ENCODE data around the gene DIO3. TPM values are rescaled to one million over a fixed set of nuclear protein-coding genes. Genes with fewer than 3 reads are reported as not detected.

DIO3 gene
- total RNA-seq = 31.0 to 35.8 TPM (median 35.6 TPM) in 3 replicates

DNA sequence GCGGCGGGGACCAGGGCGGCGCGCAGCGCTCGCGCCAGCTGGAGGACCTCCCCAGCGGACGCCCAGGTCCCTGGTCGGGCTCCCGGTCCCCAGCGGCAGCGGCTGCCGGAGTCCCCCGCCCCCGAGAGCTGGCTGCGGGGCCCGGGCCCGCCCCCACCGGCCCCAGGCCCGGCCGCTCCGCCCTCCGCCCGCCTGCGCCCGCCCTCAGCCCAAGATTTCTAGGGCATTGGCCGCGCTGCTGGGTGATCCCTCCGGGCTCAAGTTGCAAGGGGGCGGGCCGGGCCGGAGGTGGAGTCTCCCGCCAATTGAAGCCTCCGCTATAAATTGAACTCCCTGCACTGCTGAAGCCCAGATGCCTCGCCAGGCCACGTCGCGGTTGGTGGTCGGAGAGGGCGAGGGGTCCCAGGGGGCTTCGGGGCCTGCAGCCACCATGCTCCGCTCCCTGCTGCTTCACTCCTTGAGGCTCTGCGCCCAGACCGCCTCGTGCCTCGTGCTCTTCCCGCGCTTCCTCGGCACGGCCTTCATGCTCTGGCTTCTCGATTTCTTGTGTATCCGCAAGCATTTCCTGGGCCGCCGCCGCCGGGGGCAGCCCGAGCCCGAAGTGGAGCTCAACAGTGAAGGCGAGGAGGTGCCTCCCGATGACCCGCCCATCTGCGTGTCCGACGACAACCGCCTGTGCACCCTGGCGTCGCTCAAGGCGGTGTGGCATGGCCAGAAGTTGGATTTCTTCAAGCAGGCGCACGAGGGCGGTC is at the start of gene DIO3:
TSS of gene DIO3 (plus strand) at position 351 of the 752 bp plus-strand sequence.
- Mint-ChIP-seq H3K4me3 (peak within 1 kb of the TSS; percentile 60), H3K27ac (no peak within 1 kb of the TSS), H3K9me3 (no peaks in the 10 kb centered on the region), H3K36me3 (peaks cover 2% of the 10 kb centered on the region), H3K27me3 (ENCODE audit: low read depth) (peaks cover 90% of the 10 kb centered on the region), H3K4me1 (peaks cover 14% of the 10 kb centered on the region)
- DNase-seq (ENCODE audit: low spot score in 2 of 2, unreplicated experiment in 2 of 2) = peak in 1 of 2 experiments; percentile 66
- TF ChIP-seq, protein P1, sequence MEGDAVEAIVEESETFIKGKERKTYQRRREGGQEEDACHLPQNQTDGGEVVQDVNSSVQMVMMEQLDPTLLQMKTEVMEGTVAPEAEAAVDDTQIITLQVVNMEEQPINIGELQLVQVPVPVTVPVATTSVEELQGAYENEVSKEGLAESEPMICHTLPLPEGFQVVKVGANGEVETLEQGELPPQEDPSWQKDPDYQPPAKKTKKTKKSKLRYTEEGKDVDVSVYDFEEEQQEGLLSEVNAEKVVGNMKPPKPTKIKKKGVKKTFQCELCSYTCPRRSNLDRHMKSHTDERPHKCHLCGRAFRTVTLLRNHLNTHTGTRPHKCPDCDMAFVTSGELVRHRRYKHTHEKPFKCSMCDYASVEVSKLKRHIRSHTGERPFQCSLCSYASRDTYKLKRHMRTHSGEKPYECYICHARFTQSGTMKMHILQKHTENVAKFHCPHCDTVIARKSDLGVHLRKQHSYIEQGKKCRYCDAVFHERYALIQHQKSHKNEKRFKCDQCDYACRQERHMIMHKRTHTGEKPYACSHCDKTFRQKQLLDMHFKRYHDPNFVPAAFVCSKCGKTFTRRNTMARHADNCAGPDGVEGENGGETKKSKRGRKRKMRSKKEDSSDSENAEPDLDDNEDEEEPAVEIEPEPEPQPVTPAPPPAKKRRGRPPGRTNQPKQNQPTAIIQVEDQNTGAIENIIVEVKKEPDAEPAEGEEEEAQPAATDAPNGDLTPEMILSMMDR (IDR thresholded peaks at IDR 0.05; ENCODE audit: unreplicated experiment) = no peak

GRCh38 chr14:101511620-101512375 is 49.5 kb upstream of the DIO3 start:
- DNase-seq (ENCODE audit: low spot score in 2 of 2, unreplicated experiment in 2 of 2) = no peak
- H3K27me3 Mint-ChIP-seq (ENCODE audit: low read depth) = no peaks in the 10 kb centered on the region
- no peaks in the 10 kb centered on the region for H3K4me1 Mint-ChIP-seq
- H3K27ac Mint-ChIP-seq = no peak overlapping the region
- peaks cover 9% of the 10 kb centered on the region for H3K9me3 Mint-ChIP-seq
- H3K4me3 Mint-ChIP-seq = no peak overlapping the region
- no peaks in the 10 kb centered on the region for H3K36me3 Mint-ChIP-seq
- TF ChIP-seq, protein P1 (IDR thresholded peaks at IDR 0.05; ENCODE audit: unreplicated experiment) = no peak

- Mint-ChIP-seq H3K27me3 (ENCODE audit: low read depth) (no peaks in the 10 kb centered on the region), H3K4me1 (no peaks in the 10 kb centered on the region), H3K27ac (no peak overlapping the region), H3K4me3 (no peak overlapping the region), H3K9me3 (peaks cover 9% of the 10 kb centered on the region), H3K36me3 (no peaks in the 10 kb centered on the region)
- TF ChIP-seq, protein P1 (IDR thresholded peaks at IDR 0.05; ENCODE audit: unreplicated experiment) = no peak
- DNase-seq (ENCODE audit: low spot score in 2 of 2, unreplicated experiment in 2 of 2) = no peak
Measured at GRCh38 chr14:101512376-101512695, 49.0 kb upstream of the DIO3 start.

DNA sequence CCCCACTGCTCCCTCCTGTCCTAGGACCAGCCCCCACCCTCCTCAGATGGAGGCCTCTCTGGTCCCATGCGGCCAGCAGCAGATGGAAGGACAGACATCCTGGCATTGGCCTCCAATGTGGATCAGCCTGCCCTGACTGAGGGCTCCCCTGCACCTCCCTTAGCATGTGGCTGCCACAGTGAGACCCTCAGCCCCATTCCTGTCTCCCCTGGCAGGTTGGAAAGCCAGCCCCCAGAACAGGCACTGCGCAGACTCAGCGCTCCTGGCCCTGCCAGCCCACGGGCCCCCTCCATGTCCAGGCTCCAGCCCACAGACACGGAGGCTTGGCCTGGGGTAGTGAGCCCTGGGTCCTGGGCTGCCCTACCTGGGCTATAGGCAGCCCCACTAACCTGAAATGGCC is 47.2 kb upstream of the DIO3 start:
- TF ChIP-seq, protein P1 (IDR thresholded peaks at IDR 0.05; ENCODE audit: unreplicated experiment) = no peak
- DNase-seq (ENCODE audit: low spot score in 2 of 2, unreplicated experiment in 2 of 2) = no peak
- Mint-ChIP-seq H3K9me3 (peaks cover 9% of the 10 kb centered on the region), H3K4me3 (no peak overlapping the region), H3K4me1 (no peaks in the 10 kb centered on the region), H3K27ac (no peak overlapping the region), H3K27me3 (ENCODE audit: low read depth) (no peaks in the 10 kb centered on the region), H3K36me3 (no peaks in the 10 kb centered on the region)

- TF ChIP-seq, protein P1 (IDR thresholded peaks at IDR 0.05; ENCODE audit: unreplicated experiment) = no peak
- no peaks in the 10 kb centered on the region for H3K36me3 Mint-ChIP-seq
- no peaks in the 10 kb centered on the region for H3K4me1 Mint-ChIP-seq
- peaks cover 9% of the 10 kb centered on the region for H3K9me3 Mint-ChIP-seq
- no peak overlapping the region for H3K4me3 Mint-ChIP-seq
- H3K27me3 Mint-ChIP-seq (ENCODE audit: low read depth) = no peaks in the 10 kb centered on the region
- H3K27ac Mint-ChIP-seq = no peak overlapping the region
- DNase-seq (ENCODE audit: low spot score in 2 of 2, unreplicated experiment in 2 of 2) = no peak
Measured at GRCh38 chr14:101516401-101516800, 44.9 kb upstream of the DIO3 start.

Measured in mesothelial cell of epicardium (in vitro differentiated cells).